Measurements from ENCODE around the gene CRPPA. TPM values are rescaled to one million over a fixed set of nuclear protein-coding genes. Genes with fewer than 3 reads are reported as not detected.

CRPPA gene
- total and polyA plus RNA-seq, 2 donors (not counting 1 experiment from before 2014, with no cell fraction given), result 0.16 to 1.2 TPM

Small RNAs within 50 kb of the gene (small RNA-seq; reads per million reads assigned to genes)
- gene AC005014.3 (ENCODE audit: insufficient read length, low read depth, low replicate concordance), result not detected

Other genes with a start within 250 kb of the CRPPA start
- not detected in 2 replicates for gene SOSTDC1, start 44.2 kb upstream of the CRPPA start, total RNA-seq
- gene SOSTDC1, start 44.2 kb upstream of the CRPPA start, polyA plus RNA-seq, result not detected in 2 replicates
- not detected in 2 replicates for gene LRRC72, start 105.3 kb upstream of the CRPPA start, total RNA-seq
- not detected in 2 replicates for gene LRRC72, start 105.3 kb upstream of the CRPPA start, polyA plus RNA-seq
- 17.8 and 18.2 TPM in 2 replicates for gene ANKMY2, start 224.2 kb upstream of the CRPPA start, total RNA-seq
- gene ANKMY2, start 224.2 kb upstream of the CRPPA start, polyA plus RNA-seq, result 7.6 and 8.3 TPM in 2 replicates
- 17.0 and 18.4 TPM in 2 replicates for gene BZW2, start 224.6 kb upstream of the CRPPA start, total RNA-seq
- 19.5 and 20.6 TPM in 2 replicates for gene BZW2, start 224.6 kb upstream of the CRPPA start, polyA plus RNA-seq